NB4 (cell line): Measurements from ENCODE around the gene ERVFRD-1.

Experiments
- POLR2A ChIP-seq: IDR thresholded peaks from 2 replicates; pipeline ENCODE4 v1.6.1; 2011; ENCODE audit warnings: mild to moderate bottlenecking; ENCODE audit not compliant: insufficient read length; ENCODE audit errors: extremely low read depth
- TF ChIP-seq, protein P1 (sequence below): IDR thresholded peaks from one replicate; pipeline ENCODE4 v1.5.1; 2012; ENCODE audit warnings: low read depth, low read length

DNA sequence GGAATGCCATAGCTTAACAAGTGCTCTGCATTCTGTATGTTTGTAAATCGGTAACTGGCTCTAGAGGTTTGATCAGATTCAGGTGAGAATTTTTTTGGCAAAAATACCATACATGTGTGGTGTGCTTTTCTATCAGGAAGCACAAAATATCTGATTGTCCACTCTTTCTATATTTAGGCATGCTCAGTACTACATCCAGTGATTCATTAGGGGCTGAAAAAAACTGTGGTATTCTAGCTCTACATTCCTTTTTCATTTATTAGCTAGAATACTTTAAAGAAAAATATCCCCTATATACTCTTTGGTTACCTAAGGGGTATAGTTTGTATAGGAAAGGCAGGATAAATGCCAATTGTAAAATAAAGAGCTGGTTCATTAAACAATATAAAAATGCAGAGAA is 56.8 kb downstream of the ERVFRD-1 start:
- TF ChIP-seq, protein P1, sequence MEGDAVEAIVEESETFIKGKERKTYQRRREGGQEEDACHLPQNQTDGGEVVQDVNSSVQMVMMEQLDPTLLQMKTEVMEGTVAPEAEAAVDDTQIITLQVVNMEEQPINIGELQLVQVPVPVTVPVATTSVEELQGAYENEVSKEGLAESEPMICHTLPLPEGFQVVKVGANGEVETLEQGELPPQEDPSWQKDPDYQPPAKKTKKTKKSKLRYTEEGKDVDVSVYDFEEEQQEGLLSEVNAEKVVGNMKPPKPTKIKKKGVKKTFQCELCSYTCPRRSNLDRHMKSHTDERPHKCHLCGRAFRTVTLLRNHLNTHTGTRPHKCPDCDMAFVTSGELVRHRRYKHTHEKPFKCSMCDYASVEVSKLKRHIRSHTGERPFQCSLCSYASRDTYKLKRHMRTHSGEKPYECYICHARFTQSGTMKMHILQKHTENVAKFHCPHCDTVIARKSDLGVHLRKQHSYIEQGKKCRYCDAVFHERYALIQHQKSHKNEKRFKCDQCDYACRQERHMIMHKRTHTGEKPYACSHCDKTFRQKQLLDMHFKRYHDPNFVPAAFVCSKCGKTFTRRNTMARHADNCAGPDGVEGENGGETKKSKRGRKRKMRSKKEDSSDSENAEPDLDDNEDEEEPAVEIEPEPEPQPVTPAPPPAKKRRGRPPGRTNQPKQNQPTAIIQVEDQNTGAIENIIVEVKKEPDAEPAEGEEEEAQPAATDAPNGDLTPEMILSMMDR, result no peak
- TF ChIP-seq POLR2A, result no peak
